ENCODE measurements around the gene COX10. TPM values are rescaled to one million over a fixed set of nuclear protein-coding genes. Genes with fewer than 3 reads are reported as not detected.

COX10 gene
- total RNA-seq, 1 experiment from 2014 or later, result 35.4 TPM

GRCh38 chr17:14103836-14104235 lies 34.5 kb downstream of the COX10 start:
- in situ Hi-C loops (cut with HindIII; ENCODE audit: low pct_unique_long_range_greater_than_20kb, low sequenced_read_pairs), result no loop called here

GRCh38 chr17:14104734-14105133 lies 35.4 kb downstream of the COX10 start:
- in situ Hi-C loops (cut with HindIII; ENCODE audit: low pct_unique_long_range_greater_than_20kb, low sequenced_read_pairs), result no loop called here
- no peak for DNase-seq (ENCODE audit: low read depth, low spot score)

More at GRCh38 chr17:14103836-14104235, 34.5 kb downstream of the COX10 start:
- no peak for DNase-seq (ENCODE audit: low read depth, low spot score)

- DNase-seq (ENCODE audit: low read depth, low spot score), result no peak
- in situ Hi-C loops (cut with HindIII; ENCODE audit: low pct_unique_long_range_greater_than_20kb, low sequenced_read_pairs), result no loop called here
These were observed 38.6 kb downstream of the COX10 start for GRCh38 chr17:14107889-14108288.

- no peak for DNase-seq (ENCODE audit: low read depth, low spot score)
- in situ Hi-C loops (cut with HindIII; ENCODE audit: low pct_unique_long_range_greater_than_20kb, low sequenced_read_pairs), result no loop called here
These were observed 43.1 kb downstream of the COX10 start for GRCh38 chr17:14112407-14112806.

GRCh38 chr17:14113137-14113536 lies 43.8 kb downstream of the COX10 start:
- in situ Hi-C loops (cut with HindIII; ENCODE audit: low pct_unique_long_range_greater_than_20kb, low sequenced_read_pairs), result no loop called here

GRCh38 chr17:14116263-14117024 lies 47.1 kb downstream of the COX10 start:
- in situ Hi-C loops (cut with HindIII; ENCODE audit: low pct_unique_long_range_greater_than_20kb, low sequenced_read_pairs), result no loop called here
- no peak for DNase-seq (ENCODE audit: low read depth, low spot score)

More at GRCh38 chr17:14113137-14113536, 43.8 kb downstream of the COX10 start:
- peak; percentile 2 for DNase-seq (ENCODE audit: low read depth, low spot score)

GRCh38 chr17:14118951-14119350 lies 49.6 kb downstream of the COX10 start:
- no peak for DNase-seq (ENCODE audit: low read depth, low spot score)
- in situ Hi-C loops (cut with HindIII; ENCODE audit: low pct_unique_long_range_greater_than_20kb, low sequenced_read_pairs), result no loop called here

GRCh38 chr17:14119546-14119945 lies 50.2 kb downstream of the COX10 start:
- no peak for DNase-seq (ENCODE audit: low read depth, low spot score)
- in situ Hi-C loops (cut with HindIII; ENCODE audit: low pct_unique_long_range_greater_than_20kb, low sequenced_read_pairs), result no loop called here

- in situ Hi-C loops (cut with HindIII; ENCODE audit: low pct_unique_long_range_greater_than_20kb, low sequenced_read_pairs), result no loop called here
- DNase-seq (ENCODE audit: low read depth, low spot score), result peak; percentile 15
These were observed 52.6 kb downstream of the COX10 start for GRCh38 chr17:14121952-14122351.

- in situ Hi-C loops (cut with HindIII; ENCODE audit: low pct_unique_long_range_greater_than_20kb, low sequenced_read_pairs), result no loop called here
- no peak for DNase-seq (ENCODE audit: low read depth, low spot score)
These were observed 54.4 kb downstream of the COX10 start for GRCh38 chr17:14123619-14124278.

- in situ Hi-C loops (cut with HindIII; ENCODE audit: low pct_unique_long_range_greater_than_20kb, low sequenced_read_pairs), result no loop called here
- no peak for DNase-seq (ENCODE audit: low read depth, low spot score)
These were observed 55.5 kb downstream of the COX10 start for GRCh38 chr17:14124854-14125253.

- in situ Hi-C loops (cut with HindIII; ENCODE audit: low pct_unique_long_range_greater_than_20kb, low sequenced_read_pairs), result no loop called here
- no peak for DNase-seq (ENCODE audit: low read depth, low spot score)
These were observed 56.3 kb downstream of the COX10 start for GRCh38 chr17:14125518-14126137.

GRCh38 chr17:14133104-14133503 lies 63.8 kb downstream of the COX10 start:
- no peak for DNase-seq (ENCODE audit: low read depth, low spot score)
- in situ Hi-C loops (cut with HindIII; ENCODE audit: low pct_unique_long_range_greater_than_20kb, low sequenced_read_pairs), result no loop called here

GRCh38 chr17:14134456-14134855 lies 65.2 kb downstream of the COX10 start:
- in situ Hi-C loops (cut with HindIII; ENCODE audit: low pct_unique_long_range_greater_than_20kb, low sequenced_read_pairs), result no loop called here
- no peak for DNase-seq (ENCODE audit: low read depth, low spot score)

- no peak for DNase-seq (ENCODE audit: low read depth, low spot score)
- in situ Hi-C loops (cut with HindIII; ENCODE audit: low pct_unique_long_range_greater_than_20kb, low sequenced_read_pairs), result no loop called here
These were observed 66.7 kb downstream of the COX10 start for GRCh38 chr17:14135906-14136590.

- in situ Hi-C loops (cut with HindIII; ENCODE audit: low pct_unique_long_range_greater_than_20kb, low sequenced_read_pairs), result no loop called here
- DNase-seq (ENCODE audit: low read depth, low spot score), result no peak
These were observed 69.3 kb downstream of the COX10 start for GRCh38 chr17:14138649-14139048.

GRCh38 chr17:14143688-14144087 lies 74.4 kb downstream of the COX10 start:
- in situ Hi-C loops (cut with HindIII; ENCODE audit: low pct_unique_long_range_greater_than_20kb, low sequenced_read_pairs), result no loop called here
- no peak for DNase-seq (ENCODE audit: low read depth, low spot score)

GRCh38 chr17:14144508-14144907 lies 75.2 kb downstream of the COX10 start:
- DNase-seq (ENCODE audit: low read depth, low spot score), result no peak
- in situ Hi-C loops (cut with HindIII; ENCODE audit: low pct_unique_long_range_greater_than_20kb, low sequenced_read_pairs), result no loop called here
